22Rv1 (cell line): Measurements from ENCODE around the gene SRPX2.
A peak's percentile ranks its signal among the peaks of the same experiment; 100 is the strongest.

Experiments
- ZFX ChIP-seq: fragments of 450-650 bp; IDR thresholded peaks from 2 replicates; pipeline ENCODE4 v1.6.1; 2017; ENCODE audit warnings: antibody characterized with exemption, borderline replicate concordance
- TF ChIP-seq, protein P1 (sequence below): fragments of 450-650 bp; IDR thresholded peaks from 2 replicates; pipeline ENCODE4 v1.5.1; 2017; ENCODE audit warnings: mild to moderate bottlenecking

DNA sequence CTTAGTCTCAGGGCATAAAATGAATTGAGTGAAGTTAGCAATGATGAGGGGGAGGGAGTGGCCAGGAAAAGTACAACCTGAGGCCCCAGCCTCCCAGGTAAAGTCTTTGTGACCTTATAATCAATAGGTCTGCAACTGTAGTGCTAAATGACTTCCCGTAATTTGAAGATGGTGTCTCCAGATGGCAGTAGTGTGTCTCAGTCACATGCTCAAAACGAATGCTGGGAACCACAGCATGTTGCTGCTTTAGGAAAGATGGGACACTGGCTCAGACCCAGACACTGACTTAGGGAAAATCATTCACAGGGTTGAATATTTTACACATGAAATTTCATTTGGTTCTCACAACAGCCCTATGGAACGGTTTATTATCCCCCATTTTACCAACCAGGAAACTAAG lies 10.3 kb downstream of the SRPX2 start:
- TF ChIP-seq, protein P1, sequence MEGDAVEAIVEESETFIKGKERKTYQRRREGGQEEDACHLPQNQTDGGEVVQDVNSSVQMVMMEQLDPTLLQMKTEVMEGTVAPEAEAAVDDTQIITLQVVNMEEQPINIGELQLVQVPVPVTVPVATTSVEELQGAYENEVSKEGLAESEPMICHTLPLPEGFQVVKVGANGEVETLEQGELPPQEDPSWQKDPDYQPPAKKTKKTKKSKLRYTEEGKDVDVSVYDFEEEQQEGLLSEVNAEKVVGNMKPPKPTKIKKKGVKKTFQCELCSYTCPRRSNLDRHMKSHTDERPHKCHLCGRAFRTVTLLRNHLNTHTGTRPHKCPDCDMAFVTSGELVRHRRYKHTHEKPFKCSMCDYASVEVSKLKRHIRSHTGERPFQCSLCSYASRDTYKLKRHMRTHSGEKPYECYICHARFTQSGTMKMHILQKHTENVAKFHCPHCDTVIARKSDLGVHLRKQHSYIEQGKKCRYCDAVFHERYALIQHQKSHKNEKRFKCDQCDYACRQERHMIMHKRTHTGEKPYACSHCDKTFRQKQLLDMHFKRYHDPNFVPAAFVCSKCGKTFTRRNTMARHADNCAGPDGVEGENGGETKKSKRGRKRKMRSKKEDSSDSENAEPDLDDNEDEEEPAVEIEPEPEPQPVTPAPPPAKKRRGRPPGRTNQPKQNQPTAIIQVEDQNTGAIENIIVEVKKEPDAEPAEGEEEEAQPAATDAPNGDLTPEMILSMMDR = peak; percentile 26
- TF ChIP-seq ZFX = no peak
